ENCODE results near the gene VRTN.

Gene VRTN

DNA sequence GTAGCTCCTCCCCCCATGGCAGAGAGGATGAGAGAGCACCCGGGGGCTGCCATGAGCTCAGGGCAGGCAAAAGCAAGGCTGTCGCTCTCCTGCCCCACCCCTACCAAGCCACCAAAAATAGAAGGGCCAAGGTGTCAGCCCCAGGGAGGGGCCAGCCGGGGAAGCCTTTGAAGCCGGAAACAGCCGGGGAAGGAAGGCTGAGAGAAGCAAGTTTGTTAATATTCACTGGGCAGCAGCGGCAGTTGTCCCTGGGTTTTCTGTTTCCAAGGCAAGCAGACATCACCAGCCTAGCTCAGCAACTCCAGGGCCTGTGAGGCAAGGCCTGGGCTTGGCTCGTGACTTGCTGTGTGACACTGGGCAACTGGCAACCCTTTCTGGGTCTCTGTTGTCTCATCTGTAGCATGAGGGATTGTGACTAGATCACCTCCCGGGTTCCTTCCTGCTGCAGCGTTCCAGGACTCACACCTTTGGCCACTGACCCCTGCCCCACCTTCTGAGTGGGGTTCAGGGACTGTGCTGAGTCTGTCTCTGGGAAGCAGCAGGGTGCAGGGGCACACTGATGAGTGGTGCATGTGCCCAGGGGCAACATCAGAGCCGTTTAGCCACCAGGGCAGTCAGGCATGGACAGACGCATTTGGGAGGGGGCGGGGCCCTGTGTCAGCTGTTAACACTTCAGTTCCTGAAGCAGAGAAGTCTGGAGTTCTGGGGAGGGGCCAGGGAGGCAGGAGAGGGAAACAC, 53.4 kb downstream of the VRTN start:
- Histone ChIP-seq H3K9me3 (ENCODE audit: control insufficient read depth in 1 of 2, low read length in 2 of 2) (no peaks in the 10 kb centered on the region), H3K27me3 (ENCODE audit: low read depth, low read length) (no peaks in the 10 kb centered on the region), H3K4me1 (ENCODE audit: control insufficient read depth in 1 of 2, insufficient read depth in 2 of 2, low read length in 2 of 2) (peaks cover 6 to 17% of the 10 kb centered on the region in 2 donors), H3K4me3 (ENCODE audit: low read depth in 1 of 2, low read length in 2 of 2) (peak overlapping the region in 1 of 2 donors; percentile 42), H3K36me3 (ENCODE audit: control insufficient read depth in 1 of 2, insufficient read depth in 2 of 2, low read length in 2 of 2) (no peaks in the 10 kb centered on the region), H3K27ac (ENCODE audit: low read length) (no peak overlapping the region)

GRCh38 chr14:74402401-74403251, 54.4 kb downstream of the VRTN start:
- Histone ChIP-seq H3K27me3 (ENCODE audit: low read depth, low read length) (no peaks in the 10 kb centered on the region), H3K27ac (ENCODE audit: low read length) (no peak overlapping the region), H3K4me3 (ENCODE audit: low read depth in 1 of 2, low read length in 2 of 2) (no peak overlapping the region), H3K4me1 (ENCODE audit: control insufficient read depth in 1 of 2, insufficient read depth in 2 of 2, low read length in 2 of 2) (peaks cover 6 to 17% of the 10 kb centered on the region in 2 donors), H3K36me3 (ENCODE audit: control insufficient read depth in 1 of 2, insufficient read depth in 2 of 2, low read length in 2 of 2) (no peaks in the 10 kb centered on the region), H3K9me3 (ENCODE audit: control insufficient read depth in 1 of 2, low read length in 2 of 2) (no peaks in the 10 kb centered on the region)

DNA sequence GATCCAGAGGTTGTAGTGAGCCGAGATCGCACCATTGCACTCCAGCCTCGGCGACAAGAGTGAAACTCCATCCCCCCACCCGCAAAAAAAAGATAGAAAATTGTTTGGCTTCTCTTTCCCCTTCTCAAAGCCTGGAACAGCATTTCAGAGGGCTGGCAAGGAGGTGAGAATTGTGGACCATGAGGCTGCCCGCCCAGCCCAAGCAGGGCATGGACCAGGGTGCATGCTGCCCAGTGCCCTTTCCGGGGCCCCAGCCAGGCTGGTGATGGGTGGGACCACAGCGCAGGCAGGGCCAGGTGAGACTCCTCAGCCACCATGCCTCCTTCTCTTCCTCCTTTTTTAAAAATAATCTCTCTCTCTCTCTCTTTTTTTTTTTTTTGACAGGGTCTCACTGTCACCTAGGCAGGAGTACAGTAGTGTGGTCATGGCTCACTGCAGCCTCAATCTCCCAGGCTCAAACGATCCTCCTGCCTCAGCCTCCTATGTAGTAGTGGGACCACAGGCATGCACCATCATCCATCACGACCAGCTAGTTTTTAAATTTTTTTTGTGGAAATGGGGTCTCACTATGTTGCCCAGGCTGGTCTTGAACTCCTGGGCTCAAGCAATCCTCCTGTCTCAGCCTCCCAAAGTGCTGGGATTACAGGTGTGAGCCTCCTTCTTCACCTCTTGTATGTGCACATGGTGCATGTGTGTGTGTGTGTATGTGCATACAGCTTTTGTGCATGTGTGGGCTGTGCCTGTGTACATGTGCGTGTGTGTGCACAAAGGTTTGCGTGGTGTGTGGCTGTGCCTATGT, 55.5 kb downstream of the VRTN start:
- no peaks in the 10 kb centered on the region for H3K27me3 ChIP-seq (ENCODE audit: low read depth, low read length)

DNA sequence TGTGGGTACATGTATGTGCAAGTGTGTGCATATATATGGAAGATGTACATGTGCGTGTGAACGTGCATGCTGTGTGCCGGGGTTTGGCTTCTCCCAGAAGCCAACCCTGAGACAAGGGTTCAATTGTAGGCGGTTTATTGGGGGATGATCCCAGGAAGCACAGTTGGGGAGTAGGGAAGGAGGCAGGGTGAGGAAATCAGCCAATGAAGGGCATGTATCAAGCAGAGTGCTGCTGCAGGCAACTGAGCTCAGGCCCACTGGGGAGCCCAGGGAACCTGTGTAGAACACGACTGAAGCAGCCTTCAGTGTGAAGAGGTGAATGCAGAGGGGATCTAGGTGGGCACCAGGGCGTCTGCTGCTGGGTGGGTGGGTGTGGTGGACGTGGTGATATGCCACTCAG, 56.2 kb downstream of the VRTN start:
- no peaks in the 10 kb centered on the region for H3K36me3 ChIP-seq (ENCODE audit: control insufficient read depth in 1 of 2, insufficient read depth in 2 of 2, low read length in 2 of 2)
- H3K4me1 ChIP-seq (ENCODE audit: control insufficient read depth in 1 of 2, insufficient read depth in 2 of 2, low read length in 2 of 2), result peaks cover 6 to 17% of the 10 kb centered on the region in 2 donors
- no peak overlapping the region for H3K4me3 ChIP-seq (ENCODE audit: low read depth in 1 of 2, low read length in 2 of 2)
- no peaks in the 10 kb centered on the region for H3K27me3 ChIP-seq (ENCODE audit: low read depth, low read length)
- no peak overlapping the region for H3K27ac ChIP-seq (ENCODE audit: low read length)
- no peaks in the 10 kb centered on the region for H3K9me3 ChIP-seq (ENCODE audit: control insufficient read depth in 1 of 2, low read length in 2 of 2)

More for the DNA sequence above, 55.5 kb downstream of the VRTN start:
- Histone ChIP-seq H3K36me3 (ENCODE audit: control insufficient read depth in 1 of 2, insufficient read depth in 2 of 2, low read length in 2 of 2) (no peaks in the 10 kb centered on the region), H3K4me1 (ENCODE audit: control insufficient read depth in 1 of 2, insufficient read depth in 2 of 2, low read length in 2 of 2) (peaks cover 6 to 17% of the 10 kb centered on the region in 2 donors), H3K9me3 (ENCODE audit: control insufficient read depth in 1 of 2, low read length in 2 of 2) (no peaks in the 10 kb centered on the region), H3K27ac (ENCODE audit: low read length) (no peak overlapping the region), H3K4me3 (ENCODE audit: low read depth in 1 of 2, low read length in 2 of 2) (no peak overlapping the region)

- Histone ChIP-seq H3K36me3 (ENCODE audit: control insufficient read depth in 1 of 2, insufficient read depth in 2 of 2, low read length in 2 of 2) (no peaks in the 10 kb centered on the region), H3K4me3 (ENCODE audit: low read depth in 1 of 2, low read length in 2 of 2) (no peak overlapping the region), H3K27me3 (ENCODE audit: low read depth, low read length) (no peaks in the 10 kb centered on the region), H3K9me3 (ENCODE audit: control insufficient read depth in 1 of 2, low read length in 2 of 2) (no peaks in the 10 kb centered on the region), H3K4me1 (ENCODE audit: control insufficient read depth in 1 of 2, insufficient read depth in 2 of 2, low read length in 2 of 2) (peaks cover 6 to 17% of the 10 kb centered on the region in 2 donors), H3K27ac (ENCODE audit: low read length) (no peak overlapping the region)
Measured at GRCh38 chr14:74405663-74406062, 57.4 kb downstream of the VRTN start.

DNA sequence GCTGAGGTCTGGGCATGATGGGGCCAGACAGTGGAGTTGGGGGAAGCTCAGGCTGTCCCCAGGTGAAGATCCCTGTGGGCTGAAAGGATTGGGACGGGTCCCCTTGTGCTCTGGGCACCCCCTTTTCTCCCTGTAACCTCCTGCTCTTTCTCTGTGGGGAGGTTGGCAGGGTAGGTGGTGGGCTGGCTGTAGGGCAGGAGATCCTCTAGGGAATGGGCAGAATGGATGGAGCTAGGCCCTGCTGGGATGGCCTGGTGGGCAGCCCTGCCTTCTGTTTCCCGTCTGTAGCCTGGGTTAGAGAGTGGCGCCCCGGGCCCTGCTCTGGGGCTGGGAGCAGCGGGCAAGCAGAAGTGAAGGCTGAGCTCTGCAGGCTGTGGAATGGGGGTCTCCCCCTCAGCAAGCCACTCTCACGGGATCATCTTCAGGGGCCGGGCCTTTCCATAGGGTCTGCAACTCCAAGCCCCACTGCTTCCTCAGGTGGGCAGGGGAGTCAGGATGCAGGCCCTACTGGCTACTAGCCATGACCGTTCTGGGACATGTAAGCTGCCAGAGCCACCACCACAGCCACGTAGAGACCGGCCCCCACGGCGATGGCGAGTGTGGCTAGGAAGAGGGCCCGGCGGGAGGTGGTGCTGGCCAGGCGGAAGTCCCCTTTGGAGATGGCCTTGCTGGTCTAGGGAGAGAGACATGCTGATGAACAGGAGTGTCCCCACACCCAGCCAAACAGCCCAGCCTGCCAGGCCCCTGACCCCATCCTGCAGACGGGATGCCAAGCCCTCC, 58.9 kb downstream of the VRTN start:
- Histone ChIP-seq H3K9me3 (ENCODE audit: control insufficient read depth in 1 of 2, low read length in 2 of 2) (no peaks in the 10 kb centered on the region), H3K4me1 (ENCODE audit: control insufficient read depth in 1 of 2, insufficient read depth in 2 of 2, low read length in 2 of 2) (peaks cover 0 to 5% of the 10 kb centered on the region in 2 donors), H3K27ac (ENCODE audit: low read length) (no peak overlapping the region), H3K27me3 (ENCODE audit: low read depth, low read length) (no peaks in the 10 kb centered on the region), H3K4me3 (ENCODE audit: low read depth in 1 of 2, low read length in 2 of 2) (no peak overlapping the region), H3K36me3 (ENCODE audit: control insufficient read depth in 1 of 2, insufficient read depth in 2 of 2, low read length in 2 of 2) (no peaks in the 10 kb centered on the region)

- Histone ChIP-seq H3K4me1 (ENCODE audit: control insufficient read depth in 1 of 2, insufficient read depth in 2 of 2, low read length in 2 of 2) (no peaks in the 10 kb centered on the region), H3K27me3 (ENCODE audit: low read depth, low read length) (no peaks in the 10 kb centered on the region), H3K27ac (ENCODE audit: low read length) (no peak overlapping the region), H3K9me3 (ENCODE audit: control insufficient read depth in 1 of 2, low read length in 2 of 2) (no peaks in the 10 kb centered on the region), H3K36me3 (ENCODE audit: control insufficient read depth in 1 of 2, insufficient read depth in 2 of 2, low read length in 2 of 2) (no peaks in the 10 kb centered on the region), H3K4me3 (ENCODE audit: low read depth in 1 of 2, low read length in 2 of 2) (no peak overlapping the region)
Measured at GRCh38 chr14:74407801-74408154, 59.5 kb downstream of the VRTN start.

GRCh38 chr14:74408870-74409269, 60.6 kb downstream of the VRTN start:
- H3K27ac ChIP-seq (ENCODE audit: low read length), result no peak overlapping the region
- no peaks in the 10 kb centered on the region for H3K27me3 ChIP-seq (ENCODE audit: low read depth, low read length)
- no peaks in the 10 kb centered on the region for H3K36me3 ChIP-seq (ENCODE audit: control insufficient read depth in 1 of 2, insufficient read depth in 2 of 2, low read length in 2 of 2)
- no peak overlapping the region for H3K4me3 ChIP-seq (ENCODE audit: low read depth in 1 of 2, low read length in 2 of 2)
- no peaks in the 10 kb centered on the region for H3K9me3 ChIP-seq (ENCODE audit: control insufficient read depth in 1 of 2, low read length in 2 of 2)
- no peaks in the 10 kb centered on the region for H3K4me1 ChIP-seq (ENCODE audit: control insufficient read depth in 1 of 2, insufficient read depth in 2 of 2, low read length in 2 of 2)

DNA sequence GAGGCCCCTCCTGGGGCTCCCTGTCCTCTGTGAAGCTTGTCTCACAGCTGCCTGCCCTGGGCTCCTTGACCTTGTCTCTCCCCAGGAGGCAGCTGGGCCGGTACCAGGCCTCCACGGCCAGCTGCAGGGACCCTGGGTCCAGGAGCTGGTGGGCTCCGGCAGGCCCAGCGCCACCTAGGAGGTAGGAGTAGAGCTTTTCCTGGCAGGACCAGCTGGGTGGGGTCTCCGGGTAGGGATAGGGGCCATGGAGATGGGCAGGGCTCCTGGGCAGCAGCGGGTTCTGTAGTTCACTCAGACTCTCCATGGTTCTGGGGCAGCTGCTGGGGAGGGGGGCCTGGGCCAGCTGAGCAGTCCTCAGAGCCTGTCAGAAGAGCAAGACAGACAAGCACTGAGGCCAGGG, 61.2 kb downstream of the VRTN start:
- H3K27ac ChIP-seq (ENCODE audit: low read length), result no peak overlapping the region
- no peaks in the 10 kb centered on the region for H3K9me3 ChIP-seq (ENCODE audit: control insufficient read depth in 1 of 2, low read length in 2 of 2)
- no peaks in the 10 kb centered on the region for H3K27me3 ChIP-seq (ENCODE audit: low read depth, low read length)
- H3K36me3 ChIP-seq (ENCODE audit: control insufficient read depth in 1 of 2, insufficient read depth in 2 of 2, low read length in 2 of 2), result no peaks in the 10 kb centered on the region
- H3K4me3 ChIP-seq (ENCODE audit: low read depth in 1 of 2, low read length in 2 of 2), result no peak overlapping the region
- H3K4me1 ChIP-seq (ENCODE audit: control insufficient read depth in 1 of 2, insufficient read depth in 2 of 2, low read length in 2 of 2), result no peaks in the 10 kb centered on the region

All from muscle layer of duodenum (tissue), 2 donors.